VCaP (cell line): ENCODE measurements around the gene TNFAIP8L3.

ENCODE experiments used
- H3K27ac ChIP-seq: fragments of 450-650 bp; 2 replicates; pipeline ENCODE4 v1.5.1; 2017
- TF ChIP-seq, protein P1 (sequence below): fragments of 450-650 bp; conservative IDR thresholded peaks from 2 replicates; pipeline ENCODE4 v1.5.1; 2017; ENCODE audit warnings: mild to moderate bottlenecking, moderate library complexity

The TNFAIP8L3 gene

DNA sequence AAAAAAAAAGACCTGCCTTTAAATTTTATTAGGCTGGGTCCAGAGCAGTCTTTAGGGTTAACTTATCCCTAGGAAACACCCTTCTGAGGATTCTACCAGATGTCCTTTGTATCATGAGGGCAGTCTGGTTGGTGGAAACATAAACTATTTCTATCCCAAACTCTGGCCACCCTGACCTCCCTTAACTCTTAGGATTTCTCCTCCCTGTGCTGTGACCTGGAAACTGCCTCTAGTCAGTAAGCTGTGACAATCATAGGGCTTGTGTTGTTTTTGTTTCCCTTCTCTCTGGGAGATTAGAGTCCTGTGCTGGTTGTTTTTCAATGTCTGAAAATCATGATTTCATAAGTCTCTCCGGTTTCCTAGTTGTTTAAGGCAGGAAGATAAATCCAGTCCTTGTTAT is 78.1 kb downstream of the TNFAIP8L3 start:
- TF ChIP-seq, protein P1, sequence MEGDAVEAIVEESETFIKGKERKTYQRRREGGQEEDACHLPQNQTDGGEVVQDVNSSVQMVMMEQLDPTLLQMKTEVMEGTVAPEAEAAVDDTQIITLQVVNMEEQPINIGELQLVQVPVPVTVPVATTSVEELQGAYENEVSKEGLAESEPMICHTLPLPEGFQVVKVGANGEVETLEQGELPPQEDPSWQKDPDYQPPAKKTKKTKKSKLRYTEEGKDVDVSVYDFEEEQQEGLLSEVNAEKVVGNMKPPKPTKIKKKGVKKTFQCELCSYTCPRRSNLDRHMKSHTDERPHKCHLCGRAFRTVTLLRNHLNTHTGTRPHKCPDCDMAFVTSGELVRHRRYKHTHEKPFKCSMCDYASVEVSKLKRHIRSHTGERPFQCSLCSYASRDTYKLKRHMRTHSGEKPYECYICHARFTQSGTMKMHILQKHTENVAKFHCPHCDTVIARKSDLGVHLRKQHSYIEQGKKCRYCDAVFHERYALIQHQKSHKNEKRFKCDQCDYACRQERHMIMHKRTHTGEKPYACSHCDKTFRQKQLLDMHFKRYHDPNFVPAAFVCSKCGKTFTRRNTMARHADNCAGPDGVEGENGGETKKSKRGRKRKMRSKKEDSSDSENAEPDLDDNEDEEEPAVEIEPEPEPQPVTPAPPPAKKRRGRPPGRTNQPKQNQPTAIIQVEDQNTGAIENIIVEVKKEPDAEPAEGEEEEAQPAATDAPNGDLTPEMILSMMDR: no peak
- H3K27ac ChIP-seq: no peak overlapping the region

DNA sequence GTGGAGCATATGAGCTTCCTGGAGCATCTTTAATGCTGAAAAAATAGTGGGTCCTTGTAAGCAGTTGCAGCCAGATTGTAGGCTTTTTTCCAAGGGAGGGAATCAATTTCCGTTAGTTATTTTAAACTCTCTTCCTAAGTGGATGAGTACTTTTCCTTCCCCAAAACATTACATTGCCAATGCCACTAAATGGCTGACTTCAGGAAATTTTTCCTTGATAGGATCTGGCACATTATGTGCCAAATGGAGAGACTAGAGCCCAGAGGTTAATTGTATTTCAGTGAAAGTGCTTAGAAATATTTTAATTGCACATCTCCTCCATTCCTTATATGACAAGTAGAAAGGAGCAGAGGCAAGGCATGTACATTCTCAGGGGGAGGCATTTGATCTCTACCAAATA is 83.5 kb downstream of the TNFAIP8L3 start:
- TF ChIP-seq, protein P1: no peak
- H3K27ac ChIP-seq: no peak overlapping the region

DNA sequence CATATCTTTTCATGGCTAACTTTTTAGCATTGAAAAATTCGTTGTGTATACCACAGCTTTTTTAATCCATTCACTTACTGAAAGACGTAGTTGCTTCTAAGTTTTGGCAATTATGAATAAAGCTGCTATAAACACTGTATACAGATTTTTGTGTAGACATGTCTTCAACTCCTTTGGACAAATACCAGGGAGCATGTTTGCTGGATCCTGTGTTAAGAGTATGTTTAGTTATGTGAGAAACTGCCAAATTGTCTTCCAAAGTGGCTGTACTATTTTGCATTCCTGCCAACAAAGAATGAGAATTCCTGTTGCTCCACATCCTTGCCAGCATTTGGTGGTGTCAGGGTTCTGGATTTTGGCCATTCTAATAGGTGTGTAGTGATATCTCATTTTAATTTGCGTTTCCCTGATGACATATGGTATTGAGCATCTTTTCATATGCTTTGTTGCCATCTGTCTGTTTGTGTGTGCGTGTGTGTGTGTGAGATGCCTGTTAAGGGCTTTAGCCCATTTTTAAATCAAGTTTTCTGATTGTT is 87.5 kb downstream of the TNFAIP8L3 start:
- H3K27ac ChIP-seq: no peak overlapping the region
- TF ChIP-seq, protein P1: no peak
